H9 (cell line): ENCODE measurements around the gene EXOC6. TPM values are rescaled to one million over a fixed set of nuclear protein-coding genes. Genes with fewer than 3 reads are reported as not detected.

Experiments used
- DNase-seq: peaks from one replicate; pipeline ENCODE4 v3.0.0-alpha.2; 2017
- H2AFZ ChIP-seq: one replicate; pipeline ENCODE4 v1.6.1; 2013; ENCODE audit warnings: mild to moderate bottlenecking, low read length, control low read depth, moderate library complexity
- H2AK5ac ChIP-seq: 2 replicates; pipeline ENCODE4 v1.6.1; 2013; ENCODE audit warnings: low read length, control low read depth, mixed read lengths; ENCODE audit not compliant: insufficient read length
- H2BK120ac ChIP-seq: one replicate; pipeline ENCODE4 v1.6.1; 2013; ENCODE audit warnings: low read depth, mild to moderate bottlenecking, low read length, control low read depth, inconsistent platforms; ENCODE audit not compliant: poor library complexity, severe bottlenecking
- H2BK12ac ChIP-seq: 2 replicates; pipeline ENCODE4 v1.6.1; 2013; ENCODE audit warnings: low read length, control low read depth, mixed read lengths, low read depth; ENCODE audit not compliant: insufficient read length
- H2BK15ac ChIP-seq: 2 replicates; pipeline ENCODE4 v1.6.1; 2013; ENCODE audit warnings: low read depth, low read length, control low read depth
- H2BK20ac ChIP-seq: one replicate; pipeline ENCODE4 v1.6.1; 2013; ENCODE audit warnings: low read depth, mild to moderate bottlenecking, low read length, control low read depth, inconsistent platforms; ENCODE audit not compliant: poor library complexity, severe bottlenecking
- H2BK5ac ChIP-seq: 2 replicates; pipeline ENCODE4 v1.6.1; 2013; ENCODE audit warnings: low read length, control low read depth, mixed read lengths; ENCODE audit not compliant: insufficient read length
- H3K14ac ChIP-seq: 2 replicates; pipeline ENCODE4 v1.6.1; 2013; ENCODE audit warnings: low read length, control low read depth; ENCODE audit not compliant: insufficient read depth
- H3K18ac ChIP-seq: 2 replicates; pipeline ENCODE4 v1.6.1; 2013; ENCODE audit warnings: low read depth, mild to moderate bottlenecking, mixed read lengths, low read length, control low read depth; ENCODE audit not compliant: insufficient read length
- H3K23ac ChIP-seq: 2 replicates; pipeline ENCODE4 v1.6.1; 2013; ENCODE audit warnings: low read length, control low read depth, mixed read lengths, low read depth; ENCODE audit not compliant: insufficient read length
- H3K23me2 ChIP-seq: 2 replicates; pipeline ENCODE4 v1.6.1; 2013; ENCODE audit warnings: low read depth, mild to moderate bottlenecking, mixed read lengths, low read length, control low read depth; ENCODE audit not compliant: insufficient read length, poor library complexity, severe bottlenecking
- H3K27ac ChIP-seq: 2 replicates; pipeline ENCODE4 v1.5.1; 2013; ENCODE audit warnings: low read length, control low read depth, mixed read lengths, low read depth; ENCODE audit not compliant: insufficient read length
- H3K27me3 ChIP-seq: 2 replicates; pipeline ENCODE4 v1.6.1; 2013; ENCODE audit warnings: low read length, control low read depth, inconsistent platforms; ENCODE audit not compliant: insufficient read depth
- H3K4ac ChIP-seq: 2 replicates; pipeline ENCODE4 v1.6.1; 2013; ENCODE audit warnings: low read depth, mild to moderate bottlenecking, control low read depth, inconsistent platforms, low read length, moderate library complexity
- H3K4me1 ChIP-seq: 2 replicates; pipeline ENCODE4 v1.6.1; 2013; ENCODE audit warnings: low read length, control low read depth, inconsistent platforms; ENCODE audit not compliant: insufficient read depth
- H3K4me2 ChIP-seq: 2 replicates; pipeline ENCODE4 v1.6.1; 2013; ENCODE audit warnings: low read length, control low read depth, mixed read lengths; ENCODE audit not compliant: insufficient read length, insufficient read depth
- H3K56ac ChIP-seq: 2 replicates; pipeline ENCODE4 v1.6.1; 2013; ENCODE audit warnings: low read depth, mild to moderate bottlenecking, mixed read lengths, low read length, control low read depth; ENCODE audit not compliant: insufficient read length
- H3K79me1 ChIP-seq: 2 replicates; pipeline ENCODE4 v1.6.1; 2013; ENCODE audit warnings: low read depth, mild to moderate bottlenecking, moderate library complexity, low read length, control low read depth, inconsistent platforms; ENCODE audit not compliant: insufficient read depth, poor library complexity, severe bottlenecking
- H3K79me2 ChIP-seq: 2 replicates; pipeline ENCODE4 v1.6.1; 2013; ENCODE audit warnings: low read length, control low read depth, inconsistent platforms; ENCODE audit not compliant: insufficient read depth
- H3K9ac ChIP-seq: 2 replicates; pipeline ENCODE4 v1.6.1; 2013; ENCODE audit warnings: low read length, control low read depth, mixed read lengths; ENCODE audit not compliant: insufficient read length; ENCODE audit errors: extremely low read depth
- H3K9me3 ChIP-seq: one replicate; pipeline ENCODE4 v1.6.1; 2013; ENCODE audit warnings: low read depth, low read length, inconsistent platforms; ENCODE audit not compliant: control insufficient read depth
- H3T11ph ChIP-seq: one replicate; pipeline ENCODE4 v1.6.1; 2013; ENCODE audit warnings: mild to moderate bottlenecking, low read length, control low read depth, inconsistent platforms
- H4K20me1 ChIP-seq: one replicate; pipeline ENCODE4 v1.6.1; 2013; ENCODE audit not compliant: control insufficient read depth, insufficient read length, insufficient read depth
- H4K5ac ChIP-seq: 2 replicates; pipeline ENCODE4 v1.6.1; 2013; ENCODE audit warnings: low read depth, mild to moderate bottlenecking, mixed read lengths, low read length, control low read depth; ENCODE audit not compliant: insufficient read length
- H4K8ac ChIP-seq: replicated peaks from 2 replicates; pipeline ENCODE4 v1.6.1; 2013; ENCODE audit warnings: low read length, control low read depth, mixed read lengths, low read depth; ENCODE audit not compliant: insufficient read length
- H4K91ac ChIP-seq: 2 replicates; pipeline ENCODE4 v1.6.1; 2013; ENCODE audit warnings: low read depth, mild to moderate bottlenecking, moderate library complexity, mixed read lengths, low read length, control low read depth; ENCODE audit not compliant: insufficient read length
- H3K27ac Mint-ChIP-seq, 3 experiments: 2 replicates in 2 of 3; 3 replicates in 1 of 3; pipeline ENCODE4 v1.8.0; 2020 to 2021; ENCODE audit warnings: mixed read lengths in 3 of 3, mild to moderate bottlenecking in 1 of 3, moderate library complexity in 1 of 3
- H3K27me3 Mint-ChIP-seq: 2 replicates; pipeline ENCODE4 v1.8.0; 2021; ENCODE audit warnings: low read depth, mild to moderate bottlenecking, moderate library complexity, mixed read lengths
- H3K36me3 Mint-ChIP-seq, 3 experiments: 2 replicates in 2 of 3; 3 replicates in 1 of 3; pipeline ENCODE4 v1.8.0; 2020 to 2021; ENCODE audit warnings: low read depth in 3 of 3, mixed read lengths in 3 of 3; ENCODE audit not compliant: insufficient read depth in 1 of 3
- H3K4me1 Mint-ChIP-seq, 2 experiments: 2 replicates each; pipeline ENCODE4 v1.8.0; 2020; ENCODE audit warnings: mixed read lengths in 2 of 2
- H3K4me3 Mint-ChIP-seq, 2 experiments: 2 replicates in 1 of 2; 3 replicates in 1 of 2; pipeline ENCODE4 v1.8.0; 2020 to 2021; ENCODE audit warnings: mild to moderate bottlenecking in 2 of 2, mixed read lengths in 2 of 2, moderate library complexity in 1 of 2
- H3K9me3 Mint-ChIP-seq, 2 experiments: 2 replicates in 1 of 2; 3 replicates in 1 of 2; pipeline ENCODE4 v1.8.0; 2020; ENCODE audit warnings: mild to moderate bottlenecking in 2 of 2, mixed read lengths in 2 of 2, moderate library complexity in 1 of 2
- WGBS: extraction: QIAGEN DNeasy Blood & Tissue Kit; methylation state at CpG from one replicate; pipeline ENCODE4 v1.1.7; 2013; ENCODE audit warnings: missing lambda C conversion rate, low lambda C conversion rate, mixed read lengths; ENCODE audit not compliant: insufficient read length; ENCODE audit errors: extremely low coverage; 5-methylcytosine and 5-hydroxymethylcytosine counted together
- total RNA-seq: library from RNA; stranded (reverse); gene quantifications from 2 replicates; pipeline ENCODE4 v1.2.1, GENCODE V29; 2021
- TF ChIP-seq, protein P1 (sequence below): fragments of 200-600 bp; sonication (generic); conservative IDR thresholded peaks from 3 replicates; pipeline ENCODE4 v1.8.0; 2021; ENCODE audit warnings: antibody characterized with exemption, mild to moderate bottlenecking

EXOC6 gene
- total RNA-seq, 1 experiment from 2014 or later: 9.0 TPM

GRCh38 chr10:93062514-93063143 is 214.3 kb downstream of the EXOC6 start:
- H2AFZ ChIP-seq: no peak overlapping the region
- no peak overlapping the region for H4K8ac ChIP-seq
- H3K27ac ChIP-seq: no peak overlapping the region
- H4K5ac ChIP-seq: no peak overlapping the region
- H2BK120ac ChIP-seq: no peak overlapping the region
- peak overlapping the region; percentile 18 for H3K4me2 ChIP-seq
- Mint-ChIP-seq H3K4me1 (peaks cover 19 to 43% of the 10 kb centered on the region in 2 experiments), H3K4me3 (peak overlapping the region; percentile 52 to 71), H3K27ac (no peak overlapping the region), H3K36me3 (peaks cover 0 to 14% (median 5%) of the 10 kb centered on the region in 3 experiments; a peak in 5 of 7 replicates), H3K9me3 (peaks cover 6 to 11% of the 10 kb centered on the region in 2 experiments; a peak in 4 of 5 replicates), H3K27me3 (peaks cover 86% of the 10 kb centered on the region)
- H2BK12ac ChIP-seq: no peak overlapping the region
- H4K91ac ChIP-seq: no peak overlapping the region
- H3K56ac ChIP-seq: no peak overlapping the region
- TF ChIP-seq, protein P1, sequence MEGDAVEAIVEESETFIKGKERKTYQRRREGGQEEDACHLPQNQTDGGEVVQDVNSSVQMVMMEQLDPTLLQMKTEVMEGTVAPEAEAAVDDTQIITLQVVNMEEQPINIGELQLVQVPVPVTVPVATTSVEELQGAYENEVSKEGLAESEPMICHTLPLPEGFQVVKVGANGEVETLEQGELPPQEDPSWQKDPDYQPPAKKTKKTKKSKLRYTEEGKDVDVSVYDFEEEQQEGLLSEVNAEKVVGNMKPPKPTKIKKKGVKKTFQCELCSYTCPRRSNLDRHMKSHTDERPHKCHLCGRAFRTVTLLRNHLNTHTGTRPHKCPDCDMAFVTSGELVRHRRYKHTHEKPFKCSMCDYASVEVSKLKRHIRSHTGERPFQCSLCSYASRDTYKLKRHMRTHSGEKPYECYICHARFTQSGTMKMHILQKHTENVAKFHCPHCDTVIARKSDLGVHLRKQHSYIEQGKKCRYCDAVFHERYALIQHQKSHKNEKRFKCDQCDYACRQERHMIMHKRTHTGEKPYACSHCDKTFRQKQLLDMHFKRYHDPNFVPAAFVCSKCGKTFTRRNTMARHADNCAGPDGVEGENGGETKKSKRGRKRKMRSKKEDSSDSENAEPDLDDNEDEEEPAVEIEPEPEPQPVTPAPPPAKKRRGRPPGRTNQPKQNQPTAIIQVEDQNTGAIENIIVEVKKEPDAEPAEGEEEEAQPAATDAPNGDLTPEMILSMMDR: peak; percentile 91
- H3K79me1 ChIP-seq: no peaks in the 10 kb centered on the region
- no peaks in the 10 kb centered on the region for H3K79me2 ChIP-seq
- no peak overlapping the region for H2BK5ac ChIP-seq
- H3T11ph ChIP-seq: no peak overlapping the region
- H3K23me2 ChIP-seq: no peaks in the 10 kb centered on the region
- H3K4ac ChIP-seq: no peak overlapping the region
- no peak overlapping the region for H3K23ac ChIP-seq
- H3K27me3 ChIP-seq: peaks cover 76% of the 10 kb centered on the region
- H3K9me3 ChIP-seq: no peaks in the 10 kb centered on the region
- no peaks in the 10 kb centered on the region for H3K4me1 ChIP-seq
- no CpG with 5 or more reads among the region's 68 CpGs for WGBS
- H3K9ac ChIP-seq: no peak overlapping the region
- no peak overlapping the region for H2BK15ac ChIP-seq
- no peaks in the 10 kb centered on the region for H4K20me1 ChIP-seq
- no peak overlapping the region for H3K18ac ChIP-seq
- H2AK5ac ChIP-seq: no peak overlapping the region
- H2BK20ac ChIP-seq: no peak overlapping the region
- H3K14ac ChIP-seq: no peak overlapping the region
- DNase-seq: peak; percentile 71
